IMR-90 (cell line): ENCODE data around the gene LRRC70. TPM values are rescaled to one million over a fixed set of nuclear protein-coding genes. Genes with fewer than 3 reads are reported as not detected.

Source experiments
- ATAC-seq: fragments of 200-7000 bp; cut with Tn5 transposase; 2 replicates; pipeline ENCODE4 v1.9.1; 2020; ENCODE audit warnings: low read depth, mild to moderate bottlenecking, moderate library complexity
- BruUV-seq: library from RNA; stranded (reverse); fragments of 400-500 nt; replicated peaks from 2 replicates; lab custom pipeline; 2021; lab: Mats Ljungman, UMichigan
- CTCF ChIA-PET: fragments of 300-600 bp; formaldehyde crosslinking; extraction: SDS; loops from one replicate; lab custom pipeline; 2021; ENCODE audit warnings: antibody characterized with exemption; lab: Yijun Ruan, JAX
- POLR2A ChIA-PET: fragments of 300-600 bp; sonication (Branson Sonifier 250); formaldehyde crosslinking; loops from one replicate; lab custom pipeline; 2022; ENCODE audit warnings: antibody characterized with exemption; ENCODE audit not compliant: unreplicated experiment; lab: Charles Lee
- DNase-seq: peaks from one replicate; pipeline ENCODE4 v3.0.0; 2013
- H2AFZ ChIP-seq: replicated peaks from 2 replicates; pipeline ENCODE3; 2013; ENCODE audit warnings: low read length, mild to moderate bottlenecking; ENCODE audit not compliant: poor library complexity
- H2AK5ac ChIP-seq: 2 replicates; pipeline ENCODE4 v1.6.1; 2013; ENCODE audit warnings: low read depth, low read length, inconsistent platforms
- H2AK9ac ChIP-seq: replicated peaks from 2 replicates; pipeline ENCODE3; 2013; ENCODE audit warnings: mild to moderate bottlenecking, low read depth, low read length, moderate library complexity; ENCODE audit not compliant: poor library complexity
- H2BK120ac ChIP-seq: 2 replicates; pipeline ENCODE4 v1.6.1; 2013; ENCODE audit warnings: low read depth, low read length, inconsistent platforms
- H2BK15ac ChIP-seq: 3 replicates; pipeline ENCODE4 v1.6.1; 2013; ENCODE audit warnings: low read depth, low read length, inconsistent platforms
- H2BK20ac ChIP-seq: 2 replicates; pipeline ENCODE4 v1.6.1; 2013; ENCODE audit warnings: low read depth, mild to moderate bottlenecking, inconsistent platforms, low read length, moderate library complexity
- H2BK5ac ChIP-seq: 2 replicates; pipeline ENCODE4 v1.6.1; 2013; ENCODE audit warnings: mild to moderate bottlenecking, low read depth, low read length, inconsistent platforms; ENCODE audit not compliant: poor library complexity, severe bottlenecking
- H3K14ac ChIP-seq: replicated peaks from 2 replicates; pipeline ENCODE4 v1.6.1; 2013; ENCODE audit warnings: low read depth, low read length, inconsistent platforms
- H3K18ac ChIP-seq: 2 replicates; pipeline ENCODE4 v1.6.1; 2013; ENCODE audit warnings: low read depth, low read length, control low read depth
- H3K23ac ChIP-seq: 2 replicates; pipeline ENCODE4 v1.6.1; 2013; ENCODE audit warnings: low read depth, low read length, inconsistent platforms
- H3K27ac ChIP-seq: 2 replicates; pipeline ENCODE4 v1.5.1; 2013; ENCODE audit warnings: mild to moderate bottlenecking, control low read depth, low read length; ENCODE audit not compliant: insufficient read depth
- H3K27me3 ChIP-seq: 2 replicates; pipeline ENCODE4 v1.6.1; 2013; ENCODE audit warnings: low read length; ENCODE audit not compliant: control insufficient read depth, insufficient read depth
- H3K36me3 ChIP-seq: 2 replicates; pipeline ENCODE4 v1.6.1; 2013; ENCODE audit warnings: low read length, mixed read lengths; ENCODE audit not compliant: control insufficient read depth, insufficient read depth
- H3K4ac ChIP-seq: 2 replicates; pipeline ENCODE4 v1.6.1; 2013; ENCODE audit warnings: low read depth, low read length, inconsistent platforms
- H3K4me1 ChIP-seq: 2 replicates; pipeline ENCODE4 v1.6.1; 2013; ENCODE audit warnings: low read length, mixed read lengths; ENCODE audit not compliant: control insufficient read depth, insufficient read depth
- H3K4me2 ChIP-seq: 2 replicates; pipeline ENCODE4 v1.6.1; 2013; ENCODE audit warnings: low read depth, mild to moderate bottlenecking, control low read depth, low read length, moderate library complexity
- H3K4me3 ChIP-seq: 2 replicates; pipeline ENCODE4 v1.5.1; 2013; ENCODE audit warnings: low read depth, mild to moderate bottlenecking, control low read depth, low read length, moderate library complexity; ENCODE audit not compliant: insufficient read depth
- H3K56ac ChIP-seq: 2 replicates; pipeline ENCODE4 v1.6.1; 2013; ENCODE audit warnings: low read length, inconsistent platforms; ENCODE audit not compliant: insufficient read depth; ENCODE audit errors: extremely low read depth
- H3K79me1 ChIP-seq, 2 experiments: 2 replicates each; pipeline ENCODE4 v1.6.1; 2013; ENCODE audit warnings: low read length in 2 of 2, inconsistent platforms in 1 of 2, low read depth in 1 of 2
- H3K9ac ChIP-seq: 2 replicates; pipeline ENCODE4 v1.6.1; 2013; ENCODE audit warnings: low read depth, low read length, control low read depth
- H3K9me1 ChIP-seq: 2 replicates; pipeline ENCODE4 v1.6.1; 2013; ENCODE audit warnings: low read length, inconsistent platforms; ENCODE audit not compliant: insufficient read depth
- H3K9me3 ChIP-seq: 2 replicates; pipeline ENCODE4 v1.6.1; 2013; ENCODE audit warnings: low read length; ENCODE audit not compliant: control insufficient read depth, insufficient read depth
- H4K20me1 ChIP-seq: 2 replicates; pipeline ENCODE4 v1.6.1; 2013; ENCODE audit warnings: low read length, inconsistent platforms; ENCODE audit not compliant: insufficient read depth
- H4K5ac ChIP-seq: 2 replicates; pipeline ENCODE4 v1.6.1; 2013; ENCODE audit warnings: mild to moderate bottlenecking, low read depth, low read length, control low read depth
- H4K8ac ChIP-seq, 2 experiments: 2 replicates each; pipeline ENCODE4 v1.6.1; 2013; ENCODE audit warnings: low read depth in 2 of 2, low read length in 2 of 2, control low read depth in 1 of 2, inconsistent platforms in 1 of 2
- H4K91ac ChIP-seq: 2 replicates; pipeline ENCODE4 v1.6.1; 2013; ENCODE audit warnings: low read depth, low read length, inconsistent platforms; ENCODE audit not compliant: insufficient read depth
- BHLHE40 ChIP-seq: fragments of 150-350 bp; IDR thresholded peaks from 2 replicates; pipeline ENCODE4 v1.6.1; 2016; ENCODE audit warnings: mild to moderate bottlenecking, low read depth, low read length
- CEBPB ChIP-seq: IDR thresholded peaks from 2 replicates; pipeline ENCODE4 v1.6.1; 2012; ENCODE audit warnings: low read depth, low read length, improper control_type of control experiment
- FOS ChIP-seq: fragments of 150-350 bp; IDR thresholded peaks from 2 replicates; pipeline ENCODE4 v1.6.1; 2016; ENCODE audit warnings: low read depth, low read length
- MAFK ChIP-seq: IDR thresholded peaks from 2 replicates; pipeline ENCODE4 v1.6.1; 2012; ENCODE audit warnings: low read depth, low read length, improper control_type of control experiment
- MAZ ChIP-seq: IDR thresholded peaks from 2 replicates; pipeline ENCODE4 v1.6.1; 2012; ENCODE audit warnings: low read depth, mild to moderate bottlenecking, low read length, improper control_type of control experiment, moderate library complexity, borderline replicate concordance
- MXI1 ChIP-seq: IDR thresholded peaks from 2 replicates; pipeline ENCODE4 v1.6.1; 2012; ENCODE audit warnings: low read depth, mild to moderate bottlenecking, low read length, moderate library complexity, borderline replicate concordance
- NFE2L2 ChIP-seq: fragments of 150-350 bp; IDR thresholded peaks from 2 replicates; pipeline ENCODE4 v1.6.1; 2016; ENCODE audit warnings: low read depth, mild to moderate bottlenecking, low read length
- POLR2A ChIP-seq: IDR thresholded peaks from 2 replicates; pipeline ENCODE4 v1.6.1; 2012; ENCODE audit warnings: mild to moderate bottlenecking, low read depth, low read length
- RAD21 ChIP-seq: IDR thresholded peaks from 2 replicates; pipeline ENCODE4 v1.6.1; 2012; ENCODE audit warnings: low read length, improper control_type of control experiment
- SMC3 ChIP-seq: fragments of 150-350 bp; IDR thresholded peaks from 2 replicates; pipeline ENCODE4 v1.6.1; 2016; ENCODE audit warnings: low read depth, mild to moderate bottlenecking, antibody characterized with exemption, low read length, moderate library complexity
- whole genome bisulfite sequencing, 2 experiments: methylation state at CpG; one replicate each; pipeline versions ENCODE4 v1.1.5 to v1.1.7; 2013; ENCODE audit warnings: missing lambda C conversion rate in 2 of 2; ENCODE audit not compliant: insufficient read length in 1 of 2; ENCODE audit errors: extremely low coverage in 2 of 2; 5-methylcytosine and 5-hydroxymethylcytosine counted together
- dilution Hi-C: fragments of 300-500 bp; cut with HindIII; formaldehyde crosslinking; loops from one replicate; pipeline ENCODE4 v1.14.3; 2018; ENCODE audit warnings: low sequenced_read_pairs; ENCODE audit not compliant: unreplicated experiment
- in situ Hi-C: fragments of 300-500 bp; cut with MboI; formaldehyde crosslinking; loops from 3 replicates; pipeline ENCODE4 v1.14.3; 2019; ENCODE audit warnings: low sequenced_read_pairs, inconsistent platforms, mixed read lengths
- intact Hi-C: fragments of 100-400 bp; cut with micrococcal nuclease; formaldehyde crosslinking; loops from 2 replicates; pipeline ENCODE4 v1.10.0; 2022
- polyA plus RNA-seq, 3 experiments: library from polyadenylated mRNA; depleted of rRNA; stranded (reverse); fragments of >200 nt; gene quantifications; 2 replicates each; pipeline ENCODE4 v1.2.3, GENCODE V29; 2012; ENCODE audit warnings: low replicate concordance in 1 of 3
- total RNA-seq: library from RNA; depleted of rRNA; stranded (reverse); fragments of >200 nt; gene quantifications from 2 replicates; pipeline ENCODE4 v1.2.3, GENCODE V29; 2012
- TF ChIP-seq, protein P1 (sequence below): fragments of 150-350 bp; IDR thresholded peaks from 2 replicates; pipeline ENCODE4 v1.6.1; 2017; ENCODE audit warnings: mild to moderate bottlenecking, antibody characterized with exemption, low read length, low read depth

Gene LRRC70
- total and polyA plus RNA-seq, 2 of the 4 experiments (the other 2 are of a cell fraction): 0.19 to 0.36 TPM

DNA sequence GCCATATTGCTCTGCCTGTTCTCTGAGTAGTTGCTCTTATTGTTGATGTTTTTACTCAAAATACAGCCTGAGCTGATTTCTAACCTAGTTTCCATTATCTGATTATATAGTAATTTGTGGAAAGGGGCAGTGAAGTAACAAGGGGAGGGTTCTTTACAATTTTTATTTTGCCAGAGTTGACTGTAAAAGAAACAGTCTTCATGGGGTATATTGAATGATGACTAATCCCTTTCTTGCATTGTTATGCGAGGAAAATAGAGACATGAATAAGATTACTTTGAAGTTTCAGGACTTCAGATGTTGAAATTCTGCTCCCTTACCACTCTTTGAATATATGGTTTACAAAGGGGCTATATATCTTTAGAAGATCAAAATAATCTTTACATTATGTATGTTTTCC, 9.1 kb upstream of the LRRC70 start:
- Histone ChIP-seq H3K9me3 (peaks cover 4% of the 10 kb centered on the region), H2BK15ac (no peak overlapping the region), H3K36me3 (peaks cover 2% of the 10 kb centered on the region; the same call in 1 of the 2 replicates), H4K5ac (no peak overlapping the region), H3K27ac (no peak overlapping the region), H3K9me1 (no peaks in the 10 kb centered on the region), H3K4me2 (no peak overlapping the region), H3K23ac (no peak overlapping the region), H2AFZ (no peak overlapping the region), H3K4me1 (no peaks in the 10 kb centered on the region), H2BK120ac (no peak overlapping the region), H3K9ac (no peak overlapping the region), H3K14ac (no peak overlapping the region), H2BK20ac (no peak overlapping the region), H4K20me1 (no peaks in the 10 kb centered on the region), H2AK5ac (no peak overlapping the region), H3K79me1 (peaks cover 0 to 2% of the 10 kb centered on the region in 2 experiments; a peak in 1 of 4 replicates), H3K27me3 (no peaks in the 10 kb centered on the region), H3K18ac (no peak overlapping the region), H3K4me3 (no peak overlapping the region), H4K91ac (no peak overlapping the region), H3K4ac (no peak overlapping the region), H2BK5ac (no peak overlapping the region), H3K56ac (no peak overlapping the region), H2AK9ac (no peak overlapping the region), H4K8ac (no peak overlapping the region)
- ATAC-seq (no peak), DNase-seq (no peak)
- ChIA-PET CTCF (no interaction called here), POLR2A (no interaction called here)
- WGBS, 2 experiments: no CpG with 5 or more reads among the region's 1 CpG
- TF ChIP-seq, protein P1, sequence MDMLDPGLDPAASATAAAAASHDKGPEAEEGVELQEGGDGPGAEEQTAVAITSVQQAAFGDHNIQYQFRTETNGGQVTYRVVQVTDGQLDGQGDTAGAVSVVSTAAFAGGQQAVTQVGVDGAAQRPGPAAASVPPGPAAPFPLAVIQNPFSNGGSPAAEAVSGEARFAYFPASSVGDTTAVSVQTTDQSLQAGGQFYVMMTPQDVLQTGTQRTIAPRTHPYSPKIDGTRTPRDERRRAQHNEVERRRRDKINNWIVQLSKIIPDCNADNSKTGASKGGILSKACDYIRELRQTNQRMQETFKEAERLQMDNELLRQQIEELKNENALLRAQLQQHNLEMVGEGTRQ: no peak
- TF ChIP-seq NFE2L2 (no peak), MAZ (no peak), SMC3 (no peak), MAFK (no peak), POLR2A (no peak), CEBPB (no peak), FOS (no peak), RAD21 (no peak), BHLHE40 (no peak), MXI1 (no peak)
- intact Hi-C loops: no loop called here
- in situ Hi-C loops: no loop called here
- no TSS peak for BruUV-seq
- dilution Hi-C loops: no loop called here
